Suppressor macrophage (primary cell): ENCODE results near the gene OTULIN.

Experiments
- DNase-seq, 4 experiments: peaks; one replicate each; pipeline ENCODE4 v3.0.0-alpha.2; 2020 to 2022

Gene OTULIN

DNA sequence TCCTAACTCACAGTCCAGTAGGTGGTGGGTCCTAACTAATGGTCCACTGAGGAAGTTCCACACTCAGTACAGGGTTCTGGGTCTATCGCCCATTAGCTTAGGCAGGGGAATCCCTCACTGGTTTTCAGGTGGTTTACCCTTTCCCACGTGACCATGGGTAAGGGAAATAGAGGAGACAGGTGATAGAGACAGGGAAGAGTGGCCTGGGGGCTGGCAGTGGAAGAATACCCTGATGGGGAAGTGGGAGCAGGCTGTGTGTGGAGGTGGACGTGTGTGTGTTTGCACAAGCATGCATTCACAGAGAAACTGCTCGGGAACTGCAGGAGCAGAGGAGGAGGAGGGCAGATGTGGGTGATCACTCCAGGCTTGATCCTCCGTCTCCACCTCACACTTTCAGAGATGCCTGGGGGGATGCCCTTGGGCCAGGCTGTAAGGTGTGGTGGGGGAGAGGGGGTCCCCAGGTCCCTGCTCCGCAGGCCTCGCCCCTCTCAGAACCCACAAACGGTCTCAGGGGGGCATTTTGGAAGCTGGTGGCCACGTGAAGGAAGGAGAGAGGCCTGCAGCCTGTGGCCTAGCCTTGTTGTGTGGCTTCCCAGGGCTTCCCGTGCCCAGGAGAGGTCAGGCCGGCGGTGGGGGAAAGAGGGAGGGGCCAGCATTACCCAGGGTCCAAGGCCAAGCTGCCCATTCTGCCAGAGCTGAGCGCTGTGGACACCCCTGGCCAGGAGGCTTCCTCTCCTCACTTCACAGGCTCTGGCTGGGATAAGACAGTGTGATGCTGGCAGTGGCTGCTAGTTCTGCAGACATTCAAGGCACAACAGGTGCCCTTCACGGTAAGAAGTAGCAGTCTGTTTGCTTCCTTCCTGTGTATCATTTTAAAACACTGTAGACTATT is 80.0 kb downstream of the OTULIN start:
- DNase-seq, result no peak

DNA sequence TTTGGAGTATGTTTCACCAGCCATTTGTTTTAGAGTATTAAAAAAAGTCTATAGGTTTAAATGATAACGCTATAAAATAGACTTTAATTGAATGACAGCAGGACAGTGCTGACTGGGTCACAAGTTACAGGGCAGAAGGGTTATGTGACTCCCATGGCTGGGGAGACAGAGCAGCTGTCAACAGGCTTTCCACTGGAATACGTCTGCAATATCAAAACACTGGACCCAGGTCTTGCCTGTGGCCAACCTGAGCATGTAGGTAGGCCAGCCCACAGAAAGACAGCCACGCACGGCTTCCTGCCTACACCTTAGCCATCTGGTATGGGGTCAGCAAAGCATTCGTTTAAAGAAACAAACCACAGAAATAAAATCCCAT is 80.7 kb downstream of the OTULIN start:
- DNase-seq, result no peak

DNA sequence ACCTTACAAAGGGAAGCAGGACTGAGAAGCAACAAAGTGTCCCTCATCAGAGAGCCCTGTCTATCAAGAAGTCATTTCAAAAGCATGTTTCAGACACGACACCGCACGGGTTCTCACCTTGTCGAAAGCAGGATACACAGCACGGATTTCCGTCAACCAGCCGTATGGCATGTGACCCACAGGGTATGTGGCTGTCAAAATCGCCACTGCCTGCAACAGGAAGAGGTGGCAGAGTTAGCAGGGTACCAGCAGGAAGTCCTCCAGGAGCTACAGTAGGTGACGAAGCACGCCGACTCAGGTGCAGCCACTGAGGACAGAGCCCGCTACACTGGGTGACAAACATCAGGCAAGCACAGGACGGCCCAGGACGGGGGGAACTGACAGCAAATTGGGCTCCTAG is 81.2 kb downstream of the OTULIN start:
- no peak for DNase-seq

DNA sequence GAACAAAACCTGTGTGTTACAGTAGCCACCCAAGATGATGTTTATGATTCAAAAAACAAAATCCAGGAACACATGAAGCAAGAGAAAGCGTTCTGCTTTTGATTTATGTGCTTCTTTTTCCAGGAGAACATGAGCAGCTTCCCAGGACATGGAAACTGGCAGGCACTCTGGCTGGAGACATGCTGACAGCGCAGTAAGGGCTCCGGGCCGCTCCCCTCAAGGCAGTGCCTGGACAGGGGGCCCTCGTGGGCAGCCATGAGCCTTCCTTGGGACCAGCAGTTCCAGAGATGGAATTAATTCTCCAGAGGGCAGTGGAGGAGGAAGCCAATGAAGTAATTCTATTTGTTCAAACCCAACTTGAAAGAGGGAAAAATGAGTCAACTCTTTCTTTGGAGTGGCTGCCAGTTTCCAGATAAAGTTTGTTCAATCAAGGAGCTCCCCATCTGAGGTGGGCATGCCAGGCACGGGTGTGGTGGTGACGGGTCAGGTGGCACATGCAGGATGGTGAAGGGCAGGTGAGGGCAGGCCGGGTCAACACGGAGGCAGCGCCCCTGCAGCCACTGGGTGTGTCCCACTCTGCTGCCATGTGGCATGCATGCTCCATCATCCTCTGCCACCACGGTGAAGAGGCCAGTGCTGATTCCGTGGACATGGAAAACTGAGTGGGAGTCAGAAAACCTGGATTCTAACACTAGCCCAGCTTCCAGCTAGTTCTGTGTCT is 83.8 kb downstream of the OTULIN start:
- no peak for DNase-seq
